ENCODE measurements around the gene PDE8A.

The PDE8A gene

DNA sequence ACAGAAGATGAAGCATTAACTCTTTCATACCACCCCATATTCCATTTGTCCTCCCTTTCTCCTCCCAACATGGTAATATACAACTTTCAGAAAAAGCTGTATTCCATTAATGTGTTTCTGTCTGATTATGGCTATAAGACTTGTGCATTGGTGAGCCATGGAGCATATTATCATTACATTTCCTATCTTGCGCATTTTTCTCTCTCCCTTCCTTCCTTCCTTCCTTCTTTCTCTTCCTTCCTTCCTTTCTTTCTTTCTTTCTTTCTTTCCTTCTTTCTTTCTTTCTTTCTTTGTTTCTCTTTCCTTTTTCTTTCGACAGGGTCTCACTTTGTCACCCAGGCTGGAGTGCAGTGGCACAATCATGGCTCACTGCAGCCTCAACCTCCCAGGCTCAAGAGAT is 25.5 kb upstream of the PDE8A start:
- no peak for DNase-seq (ENCODE audit: extremely low spot score)
- ChIA-PET POLR2A (no interaction called here), CTCF (interaction anchor here (1.2 to 4.0 kb wide), 3 partner anchors 10 to 123 kb away, joined by 3 to 35 read pairs (median 18); no protein-coding TSS in a partner anchor)
- TF ChIP-seq, protein P1, sequence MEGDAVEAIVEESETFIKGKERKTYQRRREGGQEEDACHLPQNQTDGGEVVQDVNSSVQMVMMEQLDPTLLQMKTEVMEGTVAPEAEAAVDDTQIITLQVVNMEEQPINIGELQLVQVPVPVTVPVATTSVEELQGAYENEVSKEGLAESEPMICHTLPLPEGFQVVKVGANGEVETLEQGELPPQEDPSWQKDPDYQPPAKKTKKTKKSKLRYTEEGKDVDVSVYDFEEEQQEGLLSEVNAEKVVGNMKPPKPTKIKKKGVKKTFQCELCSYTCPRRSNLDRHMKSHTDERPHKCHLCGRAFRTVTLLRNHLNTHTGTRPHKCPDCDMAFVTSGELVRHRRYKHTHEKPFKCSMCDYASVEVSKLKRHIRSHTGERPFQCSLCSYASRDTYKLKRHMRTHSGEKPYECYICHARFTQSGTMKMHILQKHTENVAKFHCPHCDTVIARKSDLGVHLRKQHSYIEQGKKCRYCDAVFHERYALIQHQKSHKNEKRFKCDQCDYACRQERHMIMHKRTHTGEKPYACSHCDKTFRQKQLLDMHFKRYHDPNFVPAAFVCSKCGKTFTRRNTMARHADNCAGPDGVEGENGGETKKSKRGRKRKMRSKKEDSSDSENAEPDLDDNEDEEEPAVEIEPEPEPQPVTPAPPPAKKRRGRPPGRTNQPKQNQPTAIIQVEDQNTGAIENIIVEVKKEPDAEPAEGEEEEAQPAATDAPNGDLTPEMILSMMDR (IDR thresholded peaks at IDR 0.05; ENCODE audit: control extremely low read depth, extremely low read depth, low read depth, missing control alignments) = no peak

DNA sequence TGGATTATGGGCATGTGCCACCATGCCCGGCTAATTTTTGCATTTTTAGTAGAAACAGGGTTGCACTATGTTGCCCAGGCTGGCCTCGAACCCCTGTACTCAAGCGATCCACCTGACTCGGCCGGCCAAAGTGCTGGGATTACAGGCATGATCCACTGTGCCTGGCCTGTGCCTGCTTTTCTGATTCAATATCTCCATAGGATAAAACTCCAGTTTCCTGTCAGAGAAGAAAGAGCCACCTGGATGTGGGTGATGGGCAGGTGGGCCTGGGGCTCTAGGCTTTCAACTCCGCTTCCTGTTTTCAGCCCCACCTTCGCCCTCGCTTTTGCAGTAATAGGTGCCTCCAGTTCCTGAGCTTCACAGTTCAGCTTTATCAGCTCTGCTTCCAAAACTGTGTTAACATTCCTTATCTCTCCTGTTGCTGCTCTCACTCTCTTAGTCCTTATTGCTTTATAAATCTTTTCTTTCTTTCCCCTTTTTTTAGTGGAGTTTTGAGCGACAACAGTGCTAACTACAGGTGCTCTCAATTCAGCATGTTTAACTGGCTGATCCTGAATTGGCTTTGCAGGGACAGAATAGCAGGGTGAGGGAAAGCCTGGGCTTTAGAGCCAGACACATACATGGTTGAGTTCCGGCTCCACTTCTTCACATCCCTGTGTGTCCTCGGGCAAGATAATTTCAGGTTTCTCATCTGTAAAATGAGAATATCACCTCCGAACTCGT is 21.1 kb upstream of the PDE8A start:
- DNase-seq (ENCODE audit: extremely low spot score) = no peak
- TF ChIP-seq, protein P1 (IDR thresholded peaks at IDR 0.05; ENCODE audit: control extremely low read depth, extremely low read depth, low read depth, missing control alignments) = no peak
- POLR2A ChIA-PET = no interaction called here
- CTCF ChIA-PET = no interaction called here

DNA sequence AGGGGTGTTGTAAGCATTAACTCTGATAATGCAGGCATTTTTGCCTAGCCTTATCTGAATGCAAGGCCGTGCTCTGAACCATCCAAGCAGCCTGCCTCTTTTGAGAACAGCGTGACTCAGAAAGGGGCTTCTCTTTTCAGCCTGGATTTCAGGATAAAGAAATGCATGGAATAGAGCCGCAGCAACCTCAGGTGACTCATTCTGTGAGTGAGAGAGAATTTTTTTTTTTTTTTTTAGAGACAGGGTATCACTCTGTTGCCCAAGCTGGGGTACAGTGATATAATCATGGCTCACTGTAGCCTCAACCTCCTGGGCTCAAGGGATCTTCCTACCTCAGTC is 20.6 kb upstream of the PDE8A start:
- POLR2A ChIA-PET = no interaction called here

DNA sequence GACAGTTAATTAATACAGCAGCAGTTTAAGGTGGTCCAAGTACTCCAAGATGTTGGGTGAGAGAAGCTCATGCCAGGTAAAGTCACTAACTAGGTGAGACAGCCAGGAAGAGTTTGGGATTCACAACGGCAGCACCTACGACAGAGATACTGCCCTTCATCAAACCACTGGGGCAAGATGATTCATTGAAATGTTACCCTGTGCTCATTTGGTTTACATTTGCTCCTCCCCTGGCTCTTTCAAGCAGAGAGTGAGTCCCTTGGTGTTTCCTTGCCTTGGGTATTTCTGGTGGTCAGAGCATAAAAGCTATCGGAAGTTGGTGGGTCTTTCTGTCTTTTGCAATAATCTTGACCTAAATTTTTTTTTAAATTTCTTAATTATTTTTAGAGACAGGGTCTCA is 19.9 kb upstream of the PDE8A start:
- ChIA-PET CTCF (no interaction called here), POLR2A (no interaction called here)
- TF ChIP-seq, protein P1 (IDR thresholded peaks at IDR 0.05; ENCODE audit: control extremely low read depth, extremely low read depth, low read depth, missing control alignments) = no peak
- DNase-seq (ENCODE audit: extremely low spot score) = no peak

More for the DNA sequence above, 20.6 kb upstream of the PDE8A start:
- TF ChIP-seq, protein P1 (IDR thresholded peaks at IDR 0.05; ENCODE audit: control extremely low read depth, extremely low read depth, low read depth, missing control alignments) = no peak
- CTCF ChIA-PET = no interaction called here
- no peak for DNase-seq (ENCODE audit: extremely low spot score)

DNA sequence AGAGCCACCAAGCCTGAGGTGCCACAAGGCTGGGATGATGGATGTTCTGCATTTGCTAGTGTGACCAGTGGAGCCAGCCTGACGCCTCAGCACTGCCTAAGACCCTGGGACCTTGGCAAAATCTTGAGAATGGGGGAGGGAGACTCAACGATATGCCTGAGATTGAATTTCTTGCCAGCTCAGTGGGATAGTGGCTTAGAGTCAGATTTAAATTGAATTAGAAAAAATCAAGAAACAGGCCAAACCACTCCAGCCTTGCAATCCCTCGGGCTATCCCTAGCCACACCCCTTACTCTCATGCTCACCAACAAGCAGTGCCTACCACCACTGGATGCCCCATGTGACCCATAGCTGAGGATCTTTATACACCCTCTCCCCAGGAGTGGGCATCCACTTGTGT is 18.7 kb upstream of the PDE8A start:
- no peak for DNase-seq (ENCODE audit: extremely low spot score)
- TF ChIP-seq, protein P1 (IDR thresholded peaks at IDR 0.05; ENCODE audit: control extremely low read depth, extremely low read depth, low read depth, missing control alignments) = no peak
- ChIA-PET CTCF (interaction anchor here (1.1 to 1.5 kb wide), 3 partner anchors 15 to 82 kb away, joined by 3 to 5 read pairs (median 4); no protein-coding TSS in a partner anchor), POLR2A (no interaction called here)

DNA sequence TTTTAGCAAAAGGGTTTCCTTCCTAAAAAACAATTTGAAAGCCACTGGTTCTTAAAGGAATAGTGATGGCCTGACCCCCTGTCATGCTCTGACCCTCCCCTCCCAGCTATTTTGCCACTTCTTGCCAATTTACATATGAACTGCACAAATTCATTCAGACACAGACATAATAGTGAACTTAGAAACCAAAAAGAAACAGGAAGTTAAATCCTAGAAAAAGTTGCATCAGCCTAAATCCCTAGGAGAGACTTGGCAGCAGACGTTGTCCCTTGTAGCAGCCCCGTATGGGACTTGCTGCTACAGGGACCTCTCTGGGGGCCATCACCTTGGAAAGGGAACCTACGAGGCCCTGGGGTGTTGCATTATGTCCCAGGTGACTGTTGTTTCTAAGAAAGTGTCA is 14.3 kb upstream of the PDE8A start:
- ChIA-PET CTCF (interaction anchor here (1.1 to 1.5 kb wide), 2 partner anchors 8 to 9 kb away, joined by 3 to 4 read pairs; no protein-coding TSS in a partner anchor), POLR2A (no interaction called here)
- no peak for DNase-seq (ENCODE audit: extremely low spot score)
- TF ChIP-seq, protein P1 (IDR thresholded peaks at IDR 0.05; ENCODE audit: control extremely low read depth, extremely low read depth, low read depth, missing control alignments) = no peak
